C4-2B (cell line): ENCODE results near the gene FNDC1.
A peak's percentile ranks its signal among the peaks of the same experiment; 100 is the strongest.

Experiments
- CTCF ChIP-seq: fragments of 450-650 bp; conservative IDR thresholded peaks from 2 replicates; pipeline ENCODE4 v1.5.1; 2017; ENCODE audit warnings: mild to moderate bottlenecking
- ZFX ChIP-seq: fragments of 450-650 bp; IDR thresholded peaks from 2 replicates; pipeline ENCODE4 v1.6.1; 2017

- peak; percentile 65 for TF ChIP-seq CTCF
- TF ChIP-seq ZFX, result no peak
Measured at GRCh38 chr6:159134701-159135364, 34.4 kb upstream of the FNDC1 start.
